ENCODE results near the gene YIF1B.

- TF ChIP-seq CTCF (IDR thresholded peaks at IDR 0.05; ENCODE audit: extremely low read depth in 1 of 2, insufficient read depth in 1 of 2, low read depth in 1 of 2, low read length in 2 of 2) (no peak), JUN (IDR thresholded peaks at IDR 0.05; ENCODE audit: borderline replicate concordance, insufficient read depth, insufficient read length, low read depth) (peak; percentile 3)
These were observed 48.7 kb downstream of the YIF1B start for GRCh38 chr19:38266981-38267597.
